ACHN (cell line): ENCODE results near the gene ASB10.

Experiments
- DNase-seq: peaks from one replicate; pipeline ENCODE4 v3.0.0-alpha.2; 2015
- in situ Hi-C: cut with HindIII; loops from 2 replicates; pipeline ENCODE4 v1.10.0; 2017; ENCODE audit warnings: low sequenced_read_pairs, low pct_ligation_motif_present, low pct_unique_long_range_greater_than_20kb

The ASB10 gene

DNA sequence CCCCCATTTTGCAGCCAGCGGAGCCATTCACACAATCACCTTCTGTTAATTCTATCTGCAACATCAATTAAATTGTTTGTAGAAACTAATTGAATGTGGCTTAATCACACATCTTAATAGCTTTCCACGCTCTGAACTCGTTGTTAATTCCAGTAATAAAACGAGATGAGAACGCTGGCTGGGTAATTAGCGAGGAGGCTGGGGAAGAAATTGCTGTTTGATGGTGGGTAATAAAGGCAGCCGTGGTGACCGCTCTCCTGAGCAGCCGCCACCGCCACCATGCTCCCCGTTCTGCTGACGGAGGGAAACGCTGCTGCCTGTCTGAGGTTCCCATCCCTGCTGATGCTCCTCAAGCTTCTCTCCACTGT is 55.8 kb downstream of the ASB10 start:
- in situ Hi-C loops, result no loop called here
- no peak for DNase-seq

DNA sequence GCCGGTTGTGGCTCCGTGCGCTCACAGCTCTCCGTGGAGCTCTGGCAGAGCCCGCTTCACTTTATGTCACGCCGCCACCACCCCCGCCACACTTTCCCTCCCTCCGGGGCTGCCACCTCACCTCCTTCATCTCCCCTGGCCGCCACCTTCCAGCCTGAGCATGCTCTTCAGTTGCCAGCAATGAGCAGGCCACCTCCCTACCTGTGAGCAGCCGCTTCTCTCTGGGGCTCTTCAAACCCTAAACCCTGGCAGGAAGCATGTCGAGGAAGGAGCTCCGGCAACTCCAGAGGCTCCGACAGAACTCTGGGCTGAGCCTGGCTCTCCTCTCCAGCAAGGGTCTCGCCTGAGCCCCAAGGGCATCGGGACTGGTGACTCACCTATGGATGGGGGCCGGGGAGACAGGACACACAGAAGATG is 56.3 kb downstream of the ASB10 start:
- no peak for DNase-seq
- in situ Hi-C loops, result no loop called here

DNA sequence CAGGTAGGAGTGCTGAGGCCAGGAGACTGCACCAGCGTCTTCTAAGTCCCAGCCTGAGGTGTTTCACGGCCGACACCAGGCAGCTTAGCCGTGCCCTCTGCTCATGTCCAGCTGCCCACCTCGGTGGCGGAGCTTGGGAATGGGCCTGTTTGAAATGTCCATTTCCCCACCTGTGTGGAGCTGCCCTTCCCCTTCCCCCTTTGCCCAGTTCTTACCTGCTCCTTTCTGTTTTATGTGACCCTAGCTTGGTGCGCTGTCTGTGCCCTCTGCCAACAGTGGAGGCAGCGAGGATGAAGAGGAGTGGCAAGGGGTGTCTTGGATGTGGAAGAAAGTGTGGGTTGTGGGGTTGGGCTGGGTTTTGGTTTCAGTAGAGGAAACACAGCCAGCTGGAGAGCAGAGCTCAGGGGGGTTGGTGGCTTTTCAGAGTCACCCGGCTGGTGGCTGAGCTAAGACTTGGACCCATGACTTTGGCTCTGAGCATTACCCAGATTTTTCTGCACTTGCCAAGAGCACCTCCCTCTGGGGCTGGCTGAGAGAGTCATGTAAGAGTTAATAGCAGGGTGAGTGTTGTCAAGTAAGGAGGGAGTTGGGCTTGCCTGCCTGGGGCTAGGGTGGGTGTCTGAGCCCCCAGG is 57.0 kb downstream of the ASB10 start:
- DNase-seq, result no peak
- in situ Hi-C loops, result no loop called here

DNA sequence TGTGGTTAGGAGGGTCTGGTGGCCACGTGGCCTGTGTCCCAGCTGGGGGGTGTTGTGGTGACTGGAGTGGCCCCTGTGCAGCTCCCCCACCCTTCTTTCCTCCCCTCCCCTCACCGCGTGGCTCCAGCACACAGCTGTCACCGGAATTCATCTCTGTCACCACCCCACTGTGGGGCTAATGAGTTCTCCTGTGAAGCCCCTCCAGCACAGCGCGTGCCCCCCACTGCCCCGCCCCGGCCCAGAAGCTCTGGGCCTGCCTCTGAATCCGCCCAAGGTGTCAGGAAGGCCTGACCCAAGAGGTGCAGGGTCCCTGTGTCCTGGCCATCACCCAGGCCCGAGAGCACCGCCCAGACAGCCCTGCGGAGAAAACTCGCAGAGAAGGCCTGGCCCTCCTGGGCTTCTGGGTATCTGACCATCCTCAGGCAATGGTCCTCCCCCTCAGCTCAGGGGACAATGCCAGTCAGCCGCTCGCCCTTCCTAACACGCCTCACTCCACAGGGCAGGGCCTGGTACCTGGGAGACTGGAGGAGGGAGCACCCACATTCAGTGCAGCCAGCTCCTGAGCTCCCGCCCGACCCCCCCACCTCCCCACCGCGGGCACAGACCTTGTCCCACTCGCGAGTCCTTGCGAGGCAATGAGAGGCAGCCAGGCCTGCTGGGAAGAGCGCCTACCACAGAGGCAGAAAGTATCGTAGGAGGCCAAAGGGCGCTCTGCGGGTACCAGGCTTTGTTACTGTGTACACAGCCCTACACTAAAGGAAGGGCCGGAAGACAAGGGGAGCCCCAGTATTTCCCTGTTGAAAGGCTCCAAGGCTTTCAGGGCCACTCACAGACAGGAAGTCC is 57.7 kb downstream of the ASB10 start:
- in situ Hi-C loops, result no loop called here
- no peak for DNase-seq

DNA sequence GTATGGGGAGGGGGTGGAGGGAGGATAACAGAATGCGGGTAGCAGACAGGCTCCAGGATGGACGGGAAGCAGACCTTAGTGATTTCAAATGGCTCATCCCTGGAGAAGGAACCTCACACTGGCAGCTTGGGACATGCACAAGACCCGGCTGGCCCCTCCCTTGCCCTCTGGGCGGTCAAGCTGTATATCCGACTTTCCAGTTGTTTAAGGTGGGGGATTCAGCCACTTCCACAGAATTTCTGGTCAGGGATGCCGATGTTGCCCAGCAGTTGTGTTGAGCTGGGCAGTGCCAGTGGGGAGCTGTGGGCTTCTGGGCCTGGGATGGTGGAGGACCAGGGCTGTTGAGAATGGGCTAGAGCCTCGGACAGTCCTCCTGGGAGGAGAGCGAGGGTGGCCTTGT is 58.3 kb downstream of the ASB10 start:
- DNase-seq, result no peak
- in situ Hi-C loops, result no loop called here

DNA sequence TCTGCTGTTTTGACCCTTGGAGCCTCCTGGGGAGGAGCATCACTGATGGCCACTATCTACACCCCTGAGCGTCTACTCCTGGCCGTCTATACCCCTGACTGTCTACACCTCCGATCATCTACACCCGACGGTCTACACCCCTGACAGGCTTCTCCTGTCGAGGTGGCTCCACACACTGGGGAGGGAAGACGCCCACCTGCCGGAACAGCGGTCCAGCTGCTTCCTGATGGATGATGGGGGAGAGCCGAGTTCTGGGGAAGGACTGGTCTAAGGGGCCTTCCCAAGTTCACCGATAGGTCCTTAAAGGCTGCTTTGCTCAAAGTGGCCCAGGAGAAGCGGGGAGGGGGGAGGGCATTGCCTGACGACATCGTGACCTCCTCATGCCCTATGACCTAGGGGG is 58.9 kb downstream of the ASB10 start:
- DNase-seq, result no peak
- in situ Hi-C loops, result no loop called here

DNA sequence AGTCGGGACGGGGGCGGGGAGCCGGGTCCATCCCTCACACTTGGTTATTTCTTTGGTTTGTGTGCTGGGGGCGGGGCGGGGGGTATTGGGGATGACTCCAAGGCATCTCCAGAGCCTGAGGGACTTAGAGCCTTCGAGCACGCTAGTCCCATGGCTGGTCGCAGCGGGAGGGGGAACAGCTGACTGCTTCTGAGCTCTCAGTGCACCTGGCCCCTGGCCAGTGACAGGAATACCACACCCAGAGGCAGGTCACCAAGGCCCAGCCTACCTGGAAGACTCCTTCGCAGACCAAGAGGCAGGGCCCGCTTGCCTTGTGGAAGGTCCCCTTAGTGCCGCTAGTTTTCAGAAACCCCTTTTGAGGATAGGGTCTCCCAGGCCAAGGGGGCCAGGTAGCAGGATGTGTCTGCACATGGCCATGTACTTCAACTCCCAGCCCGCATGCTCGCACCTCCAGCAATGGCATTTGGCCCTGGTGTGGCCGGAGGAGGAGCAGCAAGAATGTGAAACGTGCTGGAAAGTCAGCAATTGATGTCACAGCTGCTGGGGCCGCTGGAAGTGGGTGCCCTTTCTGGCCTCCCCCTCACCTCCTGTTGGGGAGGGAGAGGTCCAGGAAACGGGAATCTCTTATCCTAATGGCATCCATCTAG is 60.4 kb downstream of the ASB10 start:
- no peak for DNase-seq
- in situ Hi-C loops, result no loop called here

DNA sequence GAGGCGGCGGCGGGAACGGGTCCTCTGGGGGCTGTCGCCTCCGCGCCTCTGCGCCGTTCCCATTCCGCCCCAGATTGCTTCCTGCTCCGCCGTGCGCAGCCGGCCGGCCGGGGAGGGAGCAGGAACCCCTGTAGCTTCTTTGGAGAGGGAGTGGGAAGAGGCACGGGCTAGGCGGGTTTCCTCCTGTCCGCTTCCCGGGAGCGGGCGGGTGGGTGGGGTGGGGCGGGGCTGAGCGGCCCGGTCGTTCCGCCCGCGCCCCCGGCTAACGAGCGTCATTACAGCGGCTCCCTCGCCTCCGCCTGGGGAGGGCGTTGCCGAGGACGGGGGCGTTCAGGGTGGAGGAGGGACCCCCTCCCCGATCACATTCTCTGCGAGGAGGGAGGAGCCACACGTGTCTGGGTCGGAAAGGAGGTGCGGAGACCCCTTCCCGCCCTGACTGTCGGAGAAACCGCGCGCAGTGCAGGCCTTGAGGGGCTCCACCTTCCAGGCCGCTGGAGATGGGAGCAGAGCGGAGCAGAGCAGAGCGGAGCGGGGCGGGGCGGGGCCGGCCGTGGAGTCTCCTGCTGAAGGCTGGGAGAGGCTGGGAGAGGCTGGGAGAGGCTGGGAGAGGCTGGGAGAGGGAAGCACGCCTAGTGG is 61.1 kb downstream of the ASB10 start:
- DNase-seq, result no peak
- in situ Hi-C loops, result no loop called here
